Measurements from ENCODE around the gene HELZ. TPM values are rescaled to one million over a fixed set of nuclear protein-coding genes. Genes with fewer than 3 reads are reported as not detected.

The HELZ gene
- total RNA-seq, 1 experiment from 2014 or later = 49.8 TPM

DNA sequence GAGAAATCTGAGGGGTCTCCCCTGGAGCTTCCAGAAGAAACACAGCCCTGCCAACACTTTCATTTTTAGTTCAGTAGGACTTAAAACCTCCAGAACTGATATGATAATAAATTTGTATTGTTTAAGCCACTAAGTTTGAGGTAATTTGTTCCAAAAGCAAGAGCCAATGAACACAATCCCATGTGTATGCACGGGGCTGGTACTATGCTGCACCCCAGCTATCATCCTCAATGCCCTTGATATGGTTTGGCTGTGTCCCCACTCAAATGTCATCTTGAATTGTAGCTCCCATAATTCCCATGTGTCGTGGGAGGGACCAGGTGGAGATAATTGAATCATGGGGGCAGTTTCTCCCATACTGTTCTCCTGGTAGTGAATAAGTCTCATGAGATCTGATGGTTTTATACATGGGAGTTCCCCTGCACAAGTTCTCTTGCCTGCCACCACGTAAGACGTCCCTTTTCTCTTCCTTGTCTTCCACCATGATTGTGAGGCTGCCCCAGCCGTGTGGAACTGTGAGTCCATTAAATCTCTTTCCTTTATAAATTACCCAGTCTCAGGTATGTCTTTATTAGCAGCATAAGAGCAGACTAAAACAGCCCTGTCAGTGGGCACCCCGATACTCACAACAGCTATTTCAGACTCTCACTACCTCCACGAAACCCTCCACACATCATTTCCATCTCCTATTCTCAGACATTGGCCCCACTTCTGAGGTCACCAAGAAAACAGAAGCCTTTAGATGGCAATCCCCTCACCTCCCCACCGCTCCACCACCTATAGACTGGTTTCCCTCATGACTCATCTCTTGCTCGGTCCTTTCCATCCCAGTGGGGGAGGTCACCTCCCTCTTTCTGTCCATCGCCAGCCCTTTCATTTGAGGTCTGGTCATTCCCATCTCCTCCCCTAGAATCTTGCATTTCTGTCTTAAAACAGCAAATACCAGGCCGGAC is 209.6 kb downstream of the HELZ start:
- no peaks in the 10 kb centered on the region for H3K23me2 ChIP-seq (ENCODE audit: insufficient read length, low read depth, low read length, poor library complexity, severe bottlenecking)
- H3K18ac ChIP-seq (ENCODE audit: insufficient read length, low read depth, low read length) = no peak overlapping the region
- H3K79me2 ChIP-seq (ENCODE audit: insufficient read depth, low read length) = no peaks in the 10 kb centered on the region
- H2BK12ac ChIP-seq (ENCODE audit: insufficient read length, low read depth, low read length) = no peak overlapping the region
- no peak overlapping the region for H2BK120ac ChIP-seq (ENCODE audit: low read depth, low read length, poor library complexity, severe bottlenecking)
- Mint-ChIP-seq H3K4me1 (peaks cover 7 to 8% of the 10 kb centered on the region in 2 experiments; a peak in 3 of 4 replicates), H3K9me3 (peaks cover 0 to 2% of the 10 kb centered on the region in 2 experiments; a peak in 2 of 5 replicates), H3K27ac (no peak overlapping the region), H3K27me3 (ENCODE audit: low read depth) (peaks cover 2% of the 10 kb centered on the region), H3K36me3 (ENCODE audit: insufficient read depth in 1 of 3, low read depth in 3 of 3) (peaks cover 0 to 3% (median 0%) of the 10 kb centered on the region in 3 experiments; a peak in 1 of 7 replicates), H3K4me3 (no peak overlapping the region)
- no peaks in the 10 kb centered on the region for H4K20me1 ChIP-seq (ENCODE audit: control insufficient read depth, insufficient read depth, insufficient read length)
- H2BK5ac ChIP-seq (ENCODE audit: insufficient read length, low read length) = no peak overlapping the region
- no peaks in the 10 kb centered on the region for H3K9me3 ChIP-seq (ENCODE audit: control insufficient read depth, low read depth, low read length)
- TF ChIP-seq, protein P1, sequence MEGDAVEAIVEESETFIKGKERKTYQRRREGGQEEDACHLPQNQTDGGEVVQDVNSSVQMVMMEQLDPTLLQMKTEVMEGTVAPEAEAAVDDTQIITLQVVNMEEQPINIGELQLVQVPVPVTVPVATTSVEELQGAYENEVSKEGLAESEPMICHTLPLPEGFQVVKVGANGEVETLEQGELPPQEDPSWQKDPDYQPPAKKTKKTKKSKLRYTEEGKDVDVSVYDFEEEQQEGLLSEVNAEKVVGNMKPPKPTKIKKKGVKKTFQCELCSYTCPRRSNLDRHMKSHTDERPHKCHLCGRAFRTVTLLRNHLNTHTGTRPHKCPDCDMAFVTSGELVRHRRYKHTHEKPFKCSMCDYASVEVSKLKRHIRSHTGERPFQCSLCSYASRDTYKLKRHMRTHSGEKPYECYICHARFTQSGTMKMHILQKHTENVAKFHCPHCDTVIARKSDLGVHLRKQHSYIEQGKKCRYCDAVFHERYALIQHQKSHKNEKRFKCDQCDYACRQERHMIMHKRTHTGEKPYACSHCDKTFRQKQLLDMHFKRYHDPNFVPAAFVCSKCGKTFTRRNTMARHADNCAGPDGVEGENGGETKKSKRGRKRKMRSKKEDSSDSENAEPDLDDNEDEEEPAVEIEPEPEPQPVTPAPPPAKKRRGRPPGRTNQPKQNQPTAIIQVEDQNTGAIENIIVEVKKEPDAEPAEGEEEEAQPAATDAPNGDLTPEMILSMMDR (conservative IDR thresholded peaks at IDR 0.05) = no peak
- no peak overlapping the region for H2AFZ ChIP-seq (ENCODE audit: low read length)
- no peak overlapping the region for H4K8ac ChIP-seq (replicated peaks; ENCODE audit: insufficient read length, low read depth, low read length)
- no peak overlapping the region for H3K14ac ChIP-seq (ENCODE audit: insufficient read depth, low read length)
- H3T11ph ChIP-seq (ENCODE audit: low read length) = no peak overlapping the region
- H3K27ac ChIP-seq (ENCODE audit: insufficient read length, low read depth, low read length) = no peak overlapping the region
- no peak overlapping the region for H4K91ac ChIP-seq (ENCODE audit: insufficient read length, low read depth, low read length)
- no peak overlapping the region for H2BK20ac ChIP-seq (ENCODE audit: low read depth, low read length, poor library complexity, severe bottlenecking)
- no peaks in the 10 kb centered on the region for H3K4me1 ChIP-seq (ENCODE audit: insufficient read depth, low read length)
- H3K56ac ChIP-seq (ENCODE audit: insufficient read length, low read depth, low read length) = no peak overlapping the region
- H2BK15ac ChIP-seq (ENCODE audit: low read depth, low read length) = no peak overlapping the region
- no peak overlapping the region for H2AK5ac ChIP-seq (ENCODE audit: insufficient read length, low read length)
- H3K4me2 ChIP-seq (ENCODE audit: insufficient read depth, insufficient read length, low read length) = no peak overlapping the region
- no peak overlapping the region for H4K5ac ChIP-seq (ENCODE audit: insufficient read length, low read depth, low read length)
- no peaks in the 10 kb centered on the region for H3K79me1 ChIP-seq (ENCODE audit: insufficient read depth, low read depth, low read length, poor library complexity, severe bottlenecking)
- no peak overlapping the region for H3K4ac ChIP-seq (ENCODE audit: low read depth, low read length)
- WGBS (ENCODE audit: extremely low coverage, insufficient read length, low lambda C conversion rate) = no CpG with 5 or more reads among the region's 11 CpGs
- no peak overlapping the region for H3K9ac ChIP-seq (ENCODE audit: extremely low read depth, insufficient read length, low read length)
- no peak for DNase-seq
- H3K23ac ChIP-seq (ENCODE audit: insufficient read length, low read depth, low read length) = no peak overlapping the region
- H3K27me3 ChIP-seq (ENCODE audit: insufficient read depth, low read length) = no peaks in the 10 kb centered on the region

Measured in H9 (cell line).